Body of pancreas (tissue), 4 donors: ENCODE measurements around the gene ORAI3. TPM values are rescaled to one million over a fixed set of nuclear protein-coding genes. Genes with fewer than 3 reads are reported as not detected.

Source experiments
- ATAC-seq: fragments of 150-250 bp; one replicate; pipeline ENCODE4 v1.9.1; 2016
- DNase-seq, 4 donors: peaks; one replicate each; pipeline ENCODE4 v3.0.0-alpha.2; 2019
- H3K27ac ChIP-seq, 4 donors: fragments of 200-600 bp; sonication (generic); 1 replicate in 3 of 4; 2 replicates in 1 of 4; pipeline versions ENCODE4 v1.5.1 to v1.6.1; 2016 to 2019; ENCODE audit warnings: mild to moderate bottlenecking in 1 of 4, mixed read lengths in 1 of 4, moderate library complexity in 1 of 4
- H3K27me3 ChIP-seq, 2 donors: fragments of 200-600 bp; sonication (generic); one replicate each; pipeline ENCODE4 v1.6.0; 2016; ENCODE audit warnings: mild to moderate bottlenecking in 1 of 2
- H3K36me3 ChIP-seq, 2 donors: fragments of 200-600 bp; sonication (generic); replicated peaks in 1 of 2; 2 replicates each; pipeline ENCODE4 v1.5.1; 2016; ENCODE audit warnings: low read depth in 2 of 2; ENCODE audit not compliant: insufficient read depth in 1 of 2
- H3K4me1 ChIP-seq: fragments of 200-600 bp; sonication (generic); one replicate; pipeline ENCODE4 v1.6.0; 2016
- H3K4me3 ChIP-seq, 2 donors: fragments of 200-600 bp; sonication (generic); 1 replicate in 1 of 2; 2 replicates in 1 of 2; pipeline ENCODE4 v1.5.1; 2016 to 2019
- H3K9me3 ChIP-seq, 3 donors: fragments of 200-600 bp; sonication (generic); 1 replicate in 2 of 3; 2 replicates in 1 of 3; pipeline ENCODE4 v1.5.1; 2016
- CTCF ChIP-seq, 7 experiments: fragments of 450-650 bp in 4 of 7; fragments of 200-600 bp in 3 of 7; sonication (generic) in 3 of 7; IDR thresholded peaks; one replicate each; pipeline ENCODE4 v1.5.1; 2016 to 2019; ENCODE audit warnings: antibody characterized with exemption in 7 of 7
- POLR2A ChIP-seq, 3 donors: fragments of 450-650 bp; IDR thresholded peaks; one replicate each; pipeline ENCODE4 v1.6.1; 2016; ENCODE audit warnings: antibody characterized with exemption in 3 of 3, mild to moderate bottlenecking in 2 of 3
- WGBS, 2 donors: methylation state at CpG; one replicate each; pipeline ENCODE4 v1.1.5; 2017; 5-methylcytosine and 5-hydroxymethylcytosine counted together
- intact Hi-C: fragments of 100-400 bp; cut with DNase I; formaldehyde crosslinking; loops from one replicate; pipeline ENCODE4 v1.15.1; 2023
- total RNA-seq, 2 donors: library from RNA; depleted of rRNA; stranded (reverse); fragments of >200 nt; gene quantifications; one replicate each; pipeline ENCODE4 v1.1.0, GENCODE V29; 2016

The ORAI3 gene
- total RNA-seq, 2 donors from 2014 or later = 7.9 to 27.2 TPM

GRCh38 chr16:30987581-30988190 lies 38.8 kb downstream of the ORAI3 start:
- no peak for DNase-seq
- H3K4me3 ChIP-seq = no peak overlapping the region
- H3K36me3 ChIP-seq = peaks cover 0 to 2% of the 10 kb centered on the region in 2 donors
- TF ChIP-seq CTCF (IDR thresholded peaks at IDR 0.05) = no peak
- TF ChIP-seq POLR2A (IDR thresholded peaks at IDR 0.05) = no peak
- no peaks in the 10 kb centered on the region for H3K9me3 ChIP-seq
- intact Hi-C loops = loop anchor here (10.0 kb wide), 2 partner anchors 157 to 877 kb away; no protein-coding TSS in a partner anchor
- WGBS, 2 donors = 92 to 98% methylated on average over 16 to 28 of the region's 30 CpGs
- H3K27ac ChIP-seq = no peak overlapping the region
- peaks cover 17% of the 10 kb centered on the region for H3K4me1 ChIP-seq
- no peaks in the 10 kb centered on the region for H3K27me3 ChIP-seq
- ATAC-seq = no peak

GRCh38 chr16:30989469-30990047 lies 40.7 kb downstream of the ORAI3 start:
- Histone ChIP-seq H3K27ac (no peak overlapping the region), H3K4me3 (no peak overlapping the region), H3K27me3 (no peaks in the 10 kb centered on the region), H3K36me3 (peaks cover 0 to 2% of the 10 kb centered on the region in 2 donors), H3K9me3 (no peaks in the 10 kb centered on the region), H3K4me1 (peaks cover 17% of the 10 kb centered on the region)
- DNase-seq = no peak
- no peak for TF ChIP-seq CTCF (IDR thresholded peaks at IDR 0.05)
- 71% methylated on average over 21 to 23 of the region's 23 CpGs for WGBS, 2 donors
- ATAC-seq = no peak
- intact Hi-C loops = loop anchor here (10.0 kb wide), 2 partner anchors 155 to 875 kb away; no protein-coding TSS in a partner anchor

- TF ChIP-seq CTCF (IDR thresholded peaks at IDR 0.05) (no peak), POLR2A (IDR thresholded peaks at IDR 0.05) (no peak)
- WGBS, 2 donors = 70% methylated on average over 12 of the region's 12 CpGs; no CpG with 5 or more reads in 1 of the 2 donors
- Histone ChIP-seq H3K27me3 (no peaks in the 10 kb centered on the region), H3K27ac (no peak overlapping the region), H3K36me3 (peaks cover 0 to 2% of the 10 kb centered on the region in 2 donors), H3K4me1 (peaks cover 17% of the 10 kb centered on the region), H3K4me3 (no peak overlapping the region), H3K9me3 (no peaks in the 10 kb centered on the region)
- intact Hi-C loops = no loop called here
- DNase-seq (no peak), ATAC-seq (no peak)
These were observed 41.2 kb downstream of the ORAI3 start for GRCh38 chr16:30990105-30990504.

- intact Hi-C loops = no loop called here
- 74% methylated on average over 5 of the region's 8 CpGs; no CpG with 5 or more reads in 1 of the 2 donors for WGBS, 2 donors
- Histone ChIP-seq H3K36me3 (peaks cover 0 to 2% of the 10 kb centered on the region in 2 donors), H3K9me3 (no peaks in the 10 kb centered on the region), H3K4me3 (no peak overlapping the region), H3K27me3 (no peaks in the 10 kb centered on the region), H3K27ac (no peak overlapping the region), H3K4me1 (peaks cover 8% of the 10 kb centered on the region)
- ATAC-seq = no peak
- TF ChIP-seq CTCF (IDR thresholded peaks at IDR 0.05) (no peak), POLR2A (IDR thresholded peaks at IDR 0.05) (no peak)
- no peak for DNase-seq
These were observed 42.2 kb downstream of the ORAI3 start for GRCh38 chr16:30991052-30991451.
